Measurements from ENCODE around the gene USF3.

DNA sequence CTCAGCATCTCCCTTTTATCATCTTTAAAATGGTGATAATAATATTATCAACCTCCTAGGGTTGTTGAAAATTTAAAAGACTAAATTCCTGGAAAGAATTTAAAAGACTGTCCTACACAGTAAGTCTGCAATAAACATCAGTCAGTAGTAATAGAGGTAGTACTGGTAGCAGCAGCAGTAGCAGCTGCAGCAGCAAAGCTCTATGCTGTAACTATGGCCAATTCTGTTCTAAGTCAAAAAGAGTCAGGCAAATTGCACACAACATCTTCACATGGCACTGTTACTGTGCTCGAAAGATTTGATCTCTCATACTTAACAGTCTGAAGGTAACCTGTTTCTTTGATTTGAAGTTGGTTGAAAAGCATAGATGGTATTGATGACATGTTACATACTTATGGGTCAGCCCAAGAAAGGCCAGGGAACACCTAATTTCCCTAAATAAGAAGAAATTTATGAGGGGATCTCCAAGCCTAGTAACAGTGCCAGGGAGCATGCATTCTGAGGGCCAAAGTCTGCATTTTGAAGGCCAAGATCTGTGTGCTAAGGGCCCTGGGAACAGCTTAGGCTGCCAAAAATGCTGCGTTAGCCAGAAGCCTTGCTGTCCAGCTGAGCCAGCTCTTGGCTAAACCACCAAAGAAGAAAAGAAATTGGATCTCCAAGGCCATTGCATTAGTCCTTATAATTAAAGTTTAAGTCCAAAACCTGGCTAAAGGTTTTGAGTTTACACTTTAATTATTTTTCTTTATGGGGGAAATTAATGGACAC, 95.8 kb downstream of the USF3 start:
- TF ChIP-seq, protein P1, sequence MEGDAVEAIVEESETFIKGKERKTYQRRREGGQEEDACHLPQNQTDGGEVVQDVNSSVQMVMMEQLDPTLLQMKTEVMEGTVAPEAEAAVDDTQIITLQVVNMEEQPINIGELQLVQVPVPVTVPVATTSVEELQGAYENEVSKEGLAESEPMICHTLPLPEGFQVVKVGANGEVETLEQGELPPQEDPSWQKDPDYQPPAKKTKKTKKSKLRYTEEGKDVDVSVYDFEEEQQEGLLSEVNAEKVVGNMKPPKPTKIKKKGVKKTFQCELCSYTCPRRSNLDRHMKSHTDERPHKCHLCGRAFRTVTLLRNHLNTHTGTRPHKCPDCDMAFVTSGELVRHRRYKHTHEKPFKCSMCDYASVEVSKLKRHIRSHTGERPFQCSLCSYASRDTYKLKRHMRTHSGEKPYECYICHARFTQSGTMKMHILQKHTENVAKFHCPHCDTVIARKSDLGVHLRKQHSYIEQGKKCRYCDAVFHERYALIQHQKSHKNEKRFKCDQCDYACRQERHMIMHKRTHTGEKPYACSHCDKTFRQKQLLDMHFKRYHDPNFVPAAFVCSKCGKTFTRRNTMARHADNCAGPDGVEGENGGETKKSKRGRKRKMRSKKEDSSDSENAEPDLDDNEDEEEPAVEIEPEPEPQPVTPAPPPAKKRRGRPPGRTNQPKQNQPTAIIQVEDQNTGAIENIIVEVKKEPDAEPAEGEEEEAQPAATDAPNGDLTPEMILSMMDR (IDR thresholded peaks at IDR 0.05), result no peak
- TF ChIP-seq POLR2A (IDR thresholded peaks at IDR 0.05) (no peak), POLR2AphosphoS5 (IDR thresholded peaks at IDR 0.05) (no peak)
